Adrenal gland (tissue), 12 donors: ENCODE results near the gene HABP4. TPM values are rescaled to one million over a fixed set of nuclear protein-coding genes. Genes with fewer than 3 reads are reported as not detected.

Experiments
- DNase-seq, 7 donors: peaks; one replicate each; pipeline ENCODE4 v3.0.0-alpha.2; 2019 to 2020
- H3K27ac ChIP-seq, 5 donors: fragments of 200-600 bp; sonication (generic) in 4 of 5; 1 replicate in 3 of 5; 2 replicates in 2 of 5; pipeline versions ENCODE4 v1.5.1 to v1.8.0; 2016 to 2020; ENCODE audit warnings: mild to moderate bottlenecking in 1 of 5
- H3K27me3 ChIP-seq: fragments of 200-600 bp; 2 replicates; pipeline ENCODE4 v1.8.0; 2021
- H3K36me3 ChIP-seq, 2 donors: fragments of 200-600 bp; replicated peaks in 1 of 2; 1 replicate in 1 of 2; 2 replicates in 1 of 2; pipeline versions ENCODE4 v1.5.1 to v1.8.0; 2018 to 2022
- H3K4me1 ChIP-seq, 2 donors: fragments of 200-600 bp; replicated peaks in 1 of 2; 1 replicate in 1 of 2; 2 replicates in 1 of 2; pipeline versions ENCODE4 v1.5.1 to v1.8.0; 2018 to 2021
- H3K4me3 ChIP-seq, 4 donors: fragments of 200-600 bp; sonication (generic) in 3 of 4; one replicate each; pipeline ENCODE4 v1.5.1; 2016 to 2018
- H3K9me3 ChIP-seq, 3 donors: fragments of 200-600 bp; sonication (generic) in 1 of 3; replicated peaks in 1 of 3; 1 replicate in 2 of 3; 2 replicates in 1 of 3; pipeline versions ENCODE4 v1.5.1 to v1.8.0; 2016 to 2021
- CTCF ChIP-seq, 6 experiments: fragments of 450-650 bp in 4 of 6; fragments of 200-600 bp in 2 of 6; sonication (generic) in 1 of 6; IDR thresholded peaks; 1 replicate in 5 of 6; 2 replicates in 1 of 6; pipeline versions ENCODE4 v1.5.1 to v1.8.0; 2016 to 2021; ENCODE audit warnings: antibody characterized with exemption in 6 of 6, mild to moderate bottlenecking in 2 of 6, moderate library complexity in 1 of 6
- POLR2A ChIP-seq, 2 donors: fragments of 450-650 bp; IDR thresholded peaks; one replicate each; pipeline ENCODE4 v1.6.1; 2017; ENCODE audit warnings: antibody characterized with exemption in 2 of 2, mild to moderate bottlenecking in 2 of 2, moderate library complexity in 1 of 2
- WGBS, 4 donors: extraction: QIAGEN DNeasy Blood & Tissue Kit in 2 of 4; methylation state at CpG; one replicate each; pipeline versions ENCODE4 v1.1.5 to v1.1.7; 2013 to 2017; 5-methylcytosine and 5-hydroxymethylcytosine counted together
- intact Hi-C, 2 donors: fragments of 100-400 bp; cut with DNase I; formaldehyde crosslinking; loops; one replicate each; pipeline versions ENCODE4 v1.14.1 to v1.15.0; 2022 to 2023
- polyA plus RNA-seq, 3 donors: library from polyadenylated mRNA; stranded (reverse); fragments of 200-250 nt in 2 of 3; fragments of 350-450 nt in 1 of 3; fragmentation: Illumina TruSeq in 1 of 3; extraction: RNeasy Lipid Tissue Mini Kit (QIAGEN cat#74804) in 1 of 3; gene quantifications; one replicate each; pipeline ENCODE4 v1.2.3, GENCODE V29; 2013 to 2014
- total RNA-seq, 9 donors: library from RNA; depleted of rRNA in 4 of 9; stranded (reverse); fragments of >200 nt in 4 of 9; fragments of 120-200 nt in 1 of 9; fragmentation: NEBNext Ultra II Directional in 1 of 9; extraction: Animal tissue kit (Norgen Biotek cat#: 25700) in 1 of 9; gene quantifications; one replicate each; pipeline versions ENCODE4 v1.1.0 to v1.2.4, GENCODE V29; 2013 to 2023
- donor health status: healthy with polysubstance abuse.
- donor health status: Bipolar disorder and iron deficiency.
- donor health status: DM: yes; HTN: yes; CAD: no.
- donor health status: DM: no; HTN: no; CAD: no.
- donor health status: DM: no; HTN: no; CAD: no.
- donor health status: DM: yes; HTN: yes; CAD: no.

Gene HABP4
- total and polyA plus RNA-seq, 12 donors = 4.8 to 22.4 (median 10.0) TPM

- no peaks in the 10 kb centered on the region for H3K9me3 ChIP-seq
- H3K36me3 ChIP-seq = peaks cover 0 to 8% of the 10 kb centered on the region in 2 donors
- no peak for DNase-seq
- WGBS, 4 donors = 91 to 100% (median 96%) methylated on average over 6 of the region's 6 CpGs
- intact Hi-C loops = no loop called here
- H3K27me3 ChIP-seq = no peaks in the 10 kb centered on the region
- H3K4me3 ChIP-seq = no peak overlapping the region
- H3K27ac ChIP-seq = no peak overlapping the region
- TF ChIP-seq CTCF (IDR thresholded peaks at IDR 0.05) (no peak), POLR2A (IDR thresholded peaks at IDR 0.05) (no peak)
- no peaks in the 10 kb centered on the region for H3K4me1 ChIP-seq
Measured at GRCh38 chr9:96462541-96462940, 12.6 kb downstream of the HABP4 start.

GRCh38 chr9:96464426-96464825 lies 14.5 kb downstream of the HABP4 start:
- peaks cover 0 to 8% of the 10 kb centered on the region in 2 donors for H3K36me3 ChIP-seq
- H3K9me3 ChIP-seq = no peaks in the 10 kb centered on the region
- H3K4me3 ChIP-seq = no peak overlapping the region
- TF ChIP-seq CTCF (IDR thresholded peaks at IDR 0.05) = no peak
- no peak for TF ChIP-seq POLR2A (IDR thresholded peaks at IDR 0.05)
- WGBS, 4 donors = 79 to 84% (median 83%) methylated on average over 6 of the region's 6 CpGs
- DNase-seq = no peak
- intact Hi-C loops = no loop called here
- no peak overlapping the region for H3K27ac ChIP-seq
- H3K27me3 ChIP-seq = no peaks in the 10 kb centered on the region
- no peaks in the 10 kb centered on the region for H3K4me1 ChIP-seq

- Histone ChIP-seq H3K27ac (no peak overlapping the region), H3K4me3 (no peak overlapping the region), H3K27me3 (no peaks in the 10 kb centered on the region), H3K36me3 (peaks cover 0 to 26% of the 10 kb centered on the region in 2 donors), H3K4me1 (no peaks in the 10 kb centered on the region), H3K9me3 (no peaks in the 10 kb centered on the region)
- DNase-seq = no peak
- no peak for TF ChIP-seq CTCF (IDR thresholded peaks at IDR 0.05)
- TF ChIP-seq POLR2A (IDR thresholded peaks at IDR 0.05) = no peak
- intact Hi-C loops = no loop called here
- WGBS, 4 donors = 83 to 94% (median 90%) methylated on average over 5 of the region's 5 CpGs
Measured at GRCh38 chr9:96467784-96468183, 17.8 kb downstream of the HABP4 start.

- DNase-seq = no peak
- Histone ChIP-seq H3K9me3 (no peaks in the 10 kb centered on the region), H3K27ac (no peak overlapping the region), H3K4me1 (no peaks in the 10 kb centered on the region), H3K36me3 (peaks cover 0 to 25% of the 10 kb centered on the region in 2 donors), H3K27me3 (no peaks in the 10 kb centered on the region), H3K4me3 (no peak overlapping the region)
- TF ChIP-seq POLR2A (IDR thresholded peaks at IDR 0.05) (no peak), CTCF (IDR thresholded peaks at IDR 0.05) (no peak)
- 87 to 92% (median 90%) methylated on average over 4 of the region's 4 CpGs for WGBS, 4 donors
- intact Hi-C loops = no loop called here
Measured at GRCh38 chr9:96476013-96476412, 26.0 kb downstream of the HABP4 start.
